Ectodermal cell (in vitro differentiated cells): Measurements from ENCODE around the gene ZSWIM4.

ENCODE experiments used
- H3K27ac ChIP-seq: 2 replicates; pipeline ENCODE4 v1.7.0; 2013; ENCODE audit warnings: mild to moderate bottlenecking, low read depth, low read length; ENCODE audit not compliant: insufficient read depth, poor library complexity, severe bottlenecking
- H3K27me3 ChIP-seq: 2 replicates; pipeline ENCODE4 v1.7.0; 2013; ENCODE audit warnings: mild to moderate bottlenecking, low read length; ENCODE audit not compliant: insufficient read depth, control insufficient read depth, poor library complexity, severe bottlenecking
- H3K36me3 ChIP-seq: one replicate; pipeline ENCODE4 v1.7.0; 2013; ENCODE audit warnings: low read length; ENCODE audit not compliant: control insufficient read depth, insufficient read depth
- H3K4me1 ChIP-seq: one replicate; pipeline ENCODE4 v1.7.0; 2013; ENCODE audit warnings: low read length; ENCODE audit not compliant: control insufficient read depth, insufficient read depth
- H3K4me3 ChIP-seq: 2 replicates; pipeline ENCODE4 v1.7.0; 2013; ENCODE audit warnings: low read depth, low read length, control low read depth; ENCODE audit not compliant: insufficient read depth
- H3K9me3 ChIP-seq: 2 replicates; pipeline ENCODE4 v1.7.0; 2013; ENCODE audit warnings: mild to moderate bottlenecking, low read length, moderate library complexity; ENCODE audit not compliant: control insufficient read depth
- WGBS, 2 experiments: methylation state at CpG; one replicate each; pipeline ENCODE4 v1.1.7; 2013; ENCODE audit warnings: missing lambda C conversion rate in 2 of 2; 5-methylcytosine and 5-hydroxymethylcytosine counted together

Gene ZSWIM4

GRCh38 chr19:13842291-13843103, 47.3 kb downstream of the ZSWIM4 start:
- Histone ChIP-seq H3K4me3 (peak overlapping the region; percentile 47), H3K27me3 (peaks cover 17% of the 10 kb centered on the region), H3K4me1 (peaks cover 43% of the 10 kb centered on the region), H3K9me3 (no peaks in the 10 kb centered on the region), H3K27ac (no peak overlapping the region), H3K36me3 (no peaks in the 10 kb centered on the region)
- 0% methylated on average over 95 of the region's 95 CpGs for WGBS, 2 experiments

- 34 to 35% methylated on average over 24 of the region's 24 CpGs for WGBS, 2 experiments
- H3K4me3 ChIP-seq: peak overlapping the region; percentile 47
Observed at GRCh38 chr19:13843104-13843921, 48.1 kb downstream of the ZSWIM4 start.

GRCh38 chr19:13844130-13844631, 48.9 kb downstream of the ZSWIM4 start:
- Histone ChIP-seq H3K4me3 (no peak overlapping the region), H3K36me3 (no peaks in the 10 kb centered on the region), H3K27me3 (peaks cover 17% of the 10 kb centered on the region), H3K4me1 (peaks cover 43% of the 10 kb centered on the region), H3K9me3 (no peaks in the 10 kb centered on the region), H3K27ac (no peak overlapping the region)
- 74 to 78% methylated on average over 7 of the region's 7 CpGs for WGBS, 2 experiments

More at GRCh38 chr19:13843104-13843921, 48.1 kb downstream of the ZSWIM4 start:
- no peaks in the 10 kb centered on the region for H3K9me3 ChIP-seq
- H3K27me3 ChIP-seq: peaks cover 17% of the 10 kb centered on the region
- no peak overlapping the region for H3K27ac ChIP-seq
- no peaks in the 10 kb centered on the region for H3K36me3 ChIP-seq
- H3K4me1 ChIP-seq: peaks cover 46% of the 10 kb centered on the region

- no peaks in the 10 kb centered on the region for H3K9me3 ChIP-seq
- H3K4me3 ChIP-seq: peak overlapping the region; percentile 52
- peaks cover 13% of the 10 kb centered on the region for H3K27me3 ChIP-seq
- H3K27ac ChIP-seq: peak overlapping the region; percentile 100
- WGBS, 2 experiments: 6 to 9% methylated on average over 23 of the region's 23 CpGs
- peaks cover 39% of the 10 kb centered on the region for H3K4me1 ChIP-seq
- no peaks in the 10 kb centered on the region for H3K36me3 ChIP-seq
Observed at GRCh38 chr19:13846557-13847406, 51.5 kb downstream of the ZSWIM4 start.

GRCh38 chr19:13847407-13848339, 52.4 kb downstream of the ZSWIM4 start:
- H3K4me3 ChIP-seq: peak overlapping the region; percentile 52
- WGBS, 2 experiments: 0 to 4% methylated on average over 44 to 47 of the region's 47 CpGs
- H3K4me1 ChIP-seq: peaks cover 34% of the 10 kb centered on the region
- H3K9me3 ChIP-seq: no peaks in the 10 kb centered on the region
- H3K36me3 ChIP-seq: no peaks in the 10 kb centered on the region
- peaks cover 6% of the 10 kb centered on the region for H3K27me3 ChIP-seq
- H3K27ac ChIP-seq: peak overlapping the region; percentile 100

GRCh38 chr19:13848340-13848677, 53.1 kb downstream of the ZSWIM4 start:
- H3K36me3 ChIP-seq: no peaks in the 10 kb centered on the region

GRCh38 chr19:13848798-13849676, 53.8 kb downstream of the ZSWIM4 start:
- no peak overlapping the region for H3K27ac ChIP-seq
- no peaks in the 10 kb centered on the region for H3K9me3 ChIP-seq
- H3K36me3 ChIP-seq: no peaks in the 10 kb centered on the region
- no peak overlapping the region for H3K4me3 ChIP-seq
- H3K4me1 ChIP-seq: peaks cover 21% of the 10 kb centered on the region
- no peaks in the 10 kb centered on the region for H3K27me3 ChIP-seq
- 87 to 88% methylated on average over 16 of the region's 16 CpGs for WGBS, 2 experiments

More at GRCh38 chr19:13848340-13848677, 53.1 kb downstream of the ZSWIM4 start:
- Histone ChIP-seq H3K27ac (no peak overlapping the region), H3K4me3 (no peak overlapping the region), H3K27me3 (peaks cover under 1% of the 10 kb centered on the region), H3K4me1 (peaks cover 28% of the 10 kb centered on the region), H3K9me3 (no peaks in the 10 kb centered on the region)
- whole genome bisulfite sequencing, 2 experiments: 81 to 86% methylated on average over 1 to 4 of the region's 4 CpGs

- Histone ChIP-seq H3K9me3 (no peaks in the 10 kb centered on the region), H3K27me3 (no peaks in the 10 kb centered on the region), H3K4me3 (peak overlapping the region; percentile 18), H3K4me1 (peaks cover 18% of the 10 kb centered on the region), H3K36me3 (no peaks in the 10 kb centered on the region), H3K27ac (peak overlapping the region; percentile 69)
- WGBS, 2 experiments: 21 to 22% methylated on average over 65 of the region's 66 CpGs
Observed at GRCh38 chr19:13849991-13850909, 55.0 kb downstream of the ZSWIM4 start.
